Mucosa of descending colon (tissue), 3 donors: ENCODE results near the gene FBN1. TPM values are rescaled to one million over a fixed set of nuclear protein-coding genes. Genes with fewer than 3 reads are reported as not detected.

Experiments used
- ATAC-seq: fragments of 200-7000 bp; cut with Tn5 transposase; one replicate; pipeline ENCODE4 v1.9.1; 2020; ENCODE audit warnings: mild to moderate bottlenecking, moderate library complexity
- DNase-seq, 3 donors: peaks; one replicate each; pipeline ENCODE4 v3.0.0-alpha.2; 2020
- H3K36me3 ChIP-seq: fragments of 200-600 bp; one replicate; pipeline ENCODE4 v1.8.0; 2021; ENCODE audit warnings: low read depth, mild to moderate bottlenecking
- H3K4me1 ChIP-seq: fragments of 200-600 bp; one replicate; pipeline ENCODE4 v1.8.0; 2021; ENCODE audit warnings: low read depth, mild to moderate bottlenecking
- H3K4me3 ChIP-seq: fragments of 200-600 bp; one replicate; pipeline ENCODE4 v1.8.0; 2021; ENCODE audit warnings: mild to moderate bottlenecking
- H3K9me3 ChIP-seq: fragments of 200-600 bp; one replicate; pipeline ENCODE4 v1.8.0; 2021; ENCODE audit warnings: mild to moderate bottlenecking
- CTCF ChIP-seq: fragments of 200-600 bp; IDR thresholded peaks from one replicate; pipeline ENCODE4 v1.8.0; 2022; ENCODE audit warnings: antibody characterized with exemption, mild to moderate bottlenecking
- intact Hi-C, 2 donors: fragments of 100-400 bp; cut with DNase I in 1 of 2; cut with micrococcal nuclease in 1 of 2; formaldehyde crosslinking; loops; one replicate each; pipeline versions ENCODE4 v1.11.0 to v1.11.1; 2022; cut with DNase I, micrococcal nuclease
- total RNA-seq, 3 donors: library from RNA; stranded (reverse); fragmentation: NEBNext Ultra II Directional in 2 of 3; extraction: Animal tissue kit (Norgen Biotek cat#: 25700) in 2 of 3; gene quantifications; one replicate each; pipeline versions ENCODE4 v1.2.1 to v1.2.4, GENCODE V29; 2021 to 2023
- donor health status: DM: no; HTN: no; CAD: no; lungs with moderate emphysema.
- donor health status: DM: no; HTN: no; CAD: no.
- donor health status: DM: no; HTN: yes; CAD: no.

Gene FBN1
- total RNA-seq, 3 donors from 2014 or later = 9.3 to 47.9 (median 35.9) TPM

- intact Hi-C loops = no loop called here
- Histone ChIP-seq H3K36me3 (no peaks in the 10 kb centered on the region), H3K9me3 (no peaks in the 10 kb centered on the region), H3K4me3 (no peak overlapping the region), H3K4me1 (no peaks in the 10 kb centered on the region)
- TF ChIP-seq CTCF = no peak
- ATAC-seq (no peak), DNase-seq (no peak)
Observed at GRCh38 chr15:48459571-48460442, 185.7 kb downstream of the FBN1 start.

- no peak overlapping the region for H3K4me3 ChIP-seq
- no peak for ATAC-seq
Observed at GRCh38 chr15:48458876-48459275, 186.6 kb downstream of the FBN1 start.

GRCh38 chr15:48456134-48456533 lies 189.4 kb downstream of the FBN1 start:
- no peak for TF ChIP-seq CTCF
- intact Hi-C loops = no loop called here
- Histone ChIP-seq H3K4me1 (no peaks in the 10 kb centered on the region), H3K9me3 (no peaks in the 10 kb centered on the region), H3K36me3 (no peaks in the 10 kb centered on the region), H3K4me3 (no peak overlapping the region)
- ATAC-seq (no peak), DNase-seq (no peak)

More at GRCh38 chr15:48458876-48459275, 186.6 kb downstream of the FBN1 start:
- H3K36me3 ChIP-seq = no peaks in the 10 kb centered on the region
- intact Hi-C loops = no loop called here
- H3K4me1 ChIP-seq = no peaks in the 10 kb centered on the region
- no peak for TF ChIP-seq CTCF
- DNase-seq = no peak
- H3K9me3 ChIP-seq = no peaks in the 10 kb centered on the region

- Histone ChIP-seq H3K36me3 (no peaks in the 10 kb centered on the region), H3K4me3 (no peak overlapping the region), H3K4me1 (no peaks in the 10 kb centered on the region), H3K9me3 (no peaks in the 10 kb centered on the region)
- intact Hi-C loops = no loop called here
- no peak for TF ChIP-seq CTCF
- ATAC-seq = no peak
- no peak for DNase-seq
Observed at GRCh38 chr15:48451736-48452135, 193.8 kb downstream of the FBN1 start.

GRCh38 chr15:48451241-48451640 lies 194.3 kb downstream of the FBN1 start:
- no peaks in the 10 kb centered on the region for H3K4me1 ChIP-seq
- ATAC-seq (no peak), DNase-seq (no peak)
- no peaks in the 10 kb centered on the region for H3K9me3 ChIP-seq
- intact Hi-C loops = no loop called here
- H3K4me3 ChIP-seq = no peak overlapping the region
- TF ChIP-seq CTCF = no peak
- H3K36me3 ChIP-seq = no peaks in the 10 kb centered on the region
